Stimulated activated CD4-positive, alpha-beta T cell treated with anti-CD3 and anti-CD28 coated beads, Interleukin-12 subunit alpha, Interleukin-12 subunit beta, amount 100 ng/mL, for 4 hours (primary cell): ENCODE results near the gene TTF1.
"Not testable (repeated sequence)": the region's sequence is repeated elsewhere in the genome, so short reads cannot be mapped to it uniquely, and the experiment has no call there.

ENCODE experiments used
- DNase-seq: peaks from one replicate; pipeline ENCODE4 v3.0.0-alpha.2; 2020

TTF1 gene

DNA sequence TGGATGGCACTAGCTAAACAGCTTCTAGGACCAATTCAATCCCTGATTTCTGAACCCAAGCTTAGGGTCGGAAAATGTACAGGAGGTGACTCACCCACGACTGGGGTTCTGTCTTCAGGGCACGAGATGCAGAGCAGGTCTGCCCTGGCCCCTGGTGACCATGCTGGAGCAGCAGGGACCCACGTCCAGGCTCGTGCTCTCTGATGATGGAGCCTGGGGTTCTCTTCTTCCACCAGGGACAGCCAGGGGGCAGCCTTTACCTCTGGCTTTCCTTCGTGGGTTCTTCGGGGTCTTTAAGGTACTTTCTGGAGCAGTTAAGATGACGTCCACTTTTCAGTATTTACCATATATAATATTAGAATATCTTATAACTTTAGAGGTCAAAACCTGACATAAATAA lies 5.4 kb upstream of the TTF1 start:
- no peak for DNase-seq

GRCh38 chr9:132411091-132411508 lies 4.5 kb upstream of the TTF1 start:
- peak; percentile 61 for DNase-seq

GRCh38 chr9:132410642-132411041 lies 4.0 kb upstream of the TTF1 start:
- DNase-seq: no peak

DNA sequence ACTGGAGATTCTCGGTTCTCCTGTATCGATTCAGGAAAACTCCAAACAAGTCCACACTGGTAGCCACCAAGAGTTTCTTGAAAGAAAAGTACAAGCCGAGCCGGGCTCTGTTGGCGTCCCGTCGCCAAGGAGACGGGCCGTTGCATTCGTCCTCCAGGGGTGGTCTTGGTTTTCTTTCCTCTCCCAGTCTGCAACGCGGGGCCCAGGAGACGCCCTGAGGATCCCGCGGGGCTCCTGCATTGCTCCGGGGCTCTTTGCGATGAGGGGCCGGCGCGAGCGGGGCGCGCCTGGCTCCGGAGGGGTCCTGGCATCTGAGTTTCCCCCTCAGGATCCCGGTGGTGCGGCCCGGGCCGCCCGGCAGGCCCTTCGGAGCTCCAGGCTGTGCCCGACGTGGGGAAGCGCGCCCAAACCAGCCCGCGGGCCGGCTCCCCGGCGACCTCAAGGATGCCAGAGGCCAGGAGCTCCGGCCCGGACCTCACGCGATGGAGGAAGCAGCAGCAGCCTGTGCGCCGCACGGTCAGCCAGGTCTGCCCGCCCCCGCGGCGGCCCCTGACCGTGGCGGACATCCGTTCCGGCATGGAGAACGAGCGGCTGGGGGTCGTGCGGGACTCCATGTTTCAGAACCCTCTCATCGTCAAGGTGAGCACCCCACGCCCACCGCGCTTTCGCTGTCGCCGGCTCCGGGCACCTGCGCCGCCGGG lies 3.3 kb upstream of the TTF1 start, which contains the start of gene CFAP77:
TSS of gene CFAP77 (plus strand) at position 384 of the 701 bp plus-strand sequence. CDS start at position 445, 61 bp downstream.
- peak; percentile 32 for DNase-seq

- no peak for DNase-seq
These were observed 1.9 kb upstream of the TTF1 start for GRCh38 chr9:132408521-132408920.

- DNase-seq: no peak
These were observed 556 bp upstream of the TTF1 start for GRCh38 chr9:132407196-132407595.

GRCh38 chr9:132404228-132404881 lies 2.3 kb downstream of the TTF1 start:
- DNase-seq: no peak

DNA sequence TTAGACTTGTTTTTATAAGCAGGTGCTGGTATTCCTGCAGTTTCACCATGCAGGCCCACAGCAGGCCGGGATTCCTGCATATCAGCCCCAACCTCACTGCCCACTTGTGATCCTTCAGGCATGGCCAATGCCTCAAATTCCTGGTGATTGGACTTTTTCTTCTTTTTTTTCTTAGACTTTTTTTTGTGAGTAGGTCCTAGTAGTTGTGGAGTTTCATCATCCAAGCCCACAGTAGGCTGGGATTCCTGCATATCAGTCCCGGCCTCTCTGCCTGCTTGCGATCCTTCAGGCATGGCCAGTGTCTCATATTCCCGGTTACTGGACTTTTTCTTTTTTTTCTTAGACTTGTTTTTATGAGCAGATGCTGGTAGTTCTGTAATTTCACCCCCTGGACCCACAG lies 4.8 kb downstream of the TTF1 start:
- no peak for DNase-seq

- no peak for DNase-seq
These were observed 11.1 kb downstream of the TTF1 start for GRCh38 chr9:132395560-132395959.

- DNase-seq: no peak
These were observed 15.2 kb downstream of the TTF1 start for GRCh38 chr9:132391449-132391848.

- no peak for DNase-seq
These were observed 15.7 kb downstream of the TTF1 start for GRCh38 chr9:132390966-132391365.

DNA sequence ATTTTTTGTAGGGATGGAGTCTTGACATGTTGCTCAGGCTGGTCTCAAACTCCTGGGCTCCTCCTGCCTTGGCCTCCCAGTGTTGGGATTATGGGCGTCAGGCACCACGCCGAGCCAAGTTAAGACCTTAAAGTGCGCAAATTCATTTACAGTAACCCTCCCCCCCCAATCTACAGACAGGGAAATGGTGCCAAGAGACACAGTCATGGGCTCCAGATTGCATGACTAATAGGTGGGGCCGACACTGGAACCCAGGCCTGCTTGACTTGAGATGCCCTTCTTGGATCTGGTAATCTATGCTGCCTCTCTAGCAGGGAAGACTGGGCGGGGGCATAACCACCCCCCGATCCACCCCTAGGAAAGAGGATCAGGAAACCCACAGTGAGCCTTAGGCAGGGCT lies 19.5 kb downstream of the TTF1 start:
- no peak for DNase-seq

GRCh38 chr9:132384376-132384775 lies 22.3 kb downstream of the TTF1 start:
- no peak for DNase-seq

DNA sequence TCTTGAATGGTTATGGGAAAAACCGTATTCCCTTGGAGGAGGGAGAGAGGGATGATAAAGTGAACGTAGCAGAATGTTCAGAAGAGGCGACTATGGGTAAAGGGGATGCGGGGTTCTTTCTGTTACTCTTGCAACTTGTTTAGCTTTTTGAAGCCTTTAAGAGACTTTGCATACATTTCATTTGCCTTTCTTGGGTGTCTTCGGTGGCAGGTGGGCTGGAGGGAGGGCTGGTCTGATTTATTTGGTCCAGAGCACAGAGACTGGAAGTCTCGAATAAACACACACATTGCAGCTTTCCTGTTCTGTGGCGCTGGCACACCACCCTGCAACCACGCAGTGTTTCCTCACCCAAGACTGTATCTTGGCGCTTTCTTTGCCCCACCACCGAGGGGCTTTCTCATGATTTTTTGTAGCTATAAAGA lies 23.2 kb downstream of the TTF1 start:
- DNase-seq: no peak

DNA sequence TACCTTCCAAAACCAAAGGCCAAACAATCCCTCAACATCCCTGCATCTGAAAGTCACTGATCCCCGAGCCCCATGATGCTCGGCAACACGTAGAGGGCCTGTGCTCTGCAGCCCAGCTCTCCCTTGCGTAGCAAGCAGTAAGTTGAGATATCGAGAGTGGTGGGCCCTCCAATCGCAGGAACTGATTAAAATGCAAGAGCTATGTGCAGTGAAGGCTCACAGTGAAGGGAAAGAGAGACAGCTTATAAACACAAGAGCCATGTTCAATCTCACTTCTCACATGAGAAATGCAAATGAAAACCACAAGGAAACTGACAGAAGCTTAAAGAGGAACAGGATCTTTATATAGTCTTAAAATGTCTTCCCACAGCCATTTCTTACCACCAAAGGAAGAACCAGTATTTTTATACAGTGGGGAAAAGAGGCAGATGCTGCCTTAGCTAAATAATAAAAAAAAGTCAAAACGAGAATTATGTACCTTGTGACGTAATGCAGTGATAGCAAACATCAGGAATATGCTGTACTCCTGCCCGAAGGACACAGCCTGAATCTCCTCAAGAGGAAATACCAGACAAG lies 24.6 kb downstream of the TTF1 start:
- DNase-seq: no peak

- not testable (repeated sequence) for DNase-seq
These were observed 28.2 kb downstream of the TTF1 start for GRCh38 chr9:132378416-132378815.

DNA sequence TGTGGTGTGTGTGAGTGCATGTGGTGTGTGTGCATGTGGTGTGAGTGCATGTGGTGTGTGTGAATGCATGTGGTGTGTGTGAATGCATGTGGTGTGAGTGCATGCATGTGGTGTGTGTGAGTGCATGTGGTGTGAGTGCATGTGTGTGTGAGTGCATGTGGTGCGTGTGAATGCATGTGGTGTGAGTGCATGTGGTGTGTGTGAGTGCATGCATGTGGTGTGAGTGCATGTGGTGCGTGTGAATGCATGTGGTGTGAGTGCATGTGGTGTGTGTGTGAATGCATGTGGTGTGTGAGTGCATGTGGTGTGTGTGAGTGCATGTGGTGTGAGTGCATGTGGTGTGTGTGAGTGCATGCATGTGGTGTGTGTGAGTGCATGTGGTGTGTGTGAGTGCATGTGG lies 28.9 kb downstream of the TTF1 start:
- not testable (repeated sequence) for DNase-seq

GRCh38 chr9:132372177-132373095 lies 34.2 kb downstream of the TTF1 start:
- no peak for DNase-seq

GRCh38 chr9:132370592-132370991 lies 36.0 kb downstream of the TTF1 start:
- DNase-seq: no peak

GRCh38 chr9:132369421-132369820 lies 37.2 kb downstream of the TTF1 start:
- DNase-seq: no peak

DNA sequence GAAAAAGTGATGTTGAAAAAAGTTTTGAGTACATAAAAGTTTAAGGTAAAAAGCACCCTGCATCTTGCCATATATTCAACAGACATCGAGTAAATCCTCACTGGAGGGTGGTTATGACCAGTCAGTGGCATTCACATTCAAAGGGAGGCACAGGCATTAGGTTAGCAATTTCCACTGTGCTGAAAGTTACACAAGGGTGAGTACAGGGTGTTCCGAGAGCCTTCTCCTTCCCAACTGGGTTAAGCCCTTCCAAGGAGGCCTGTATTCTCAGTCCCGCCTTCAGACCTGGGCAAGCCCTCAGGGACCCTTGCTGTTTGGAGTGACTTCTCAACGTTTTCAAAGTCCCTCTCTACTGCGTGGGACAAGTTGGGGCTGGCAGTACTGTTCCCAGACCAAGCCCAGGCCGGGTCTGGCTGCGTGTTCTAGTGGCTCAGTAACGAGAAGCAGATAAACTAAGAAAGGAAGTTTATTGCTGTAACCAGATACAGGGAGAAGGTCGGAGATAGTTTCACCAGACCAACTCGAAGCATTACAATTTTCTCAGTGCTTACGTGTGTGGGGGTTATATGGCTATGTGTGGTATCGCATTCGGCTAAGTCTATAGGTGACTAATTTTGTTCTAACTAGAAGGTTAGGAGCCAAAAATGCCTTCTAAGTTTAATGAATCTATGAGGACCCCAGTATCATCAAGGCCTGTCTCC lies 38.9 kb downstream of the TTF1 start:
- no peak for DNase-seq

DNA sequence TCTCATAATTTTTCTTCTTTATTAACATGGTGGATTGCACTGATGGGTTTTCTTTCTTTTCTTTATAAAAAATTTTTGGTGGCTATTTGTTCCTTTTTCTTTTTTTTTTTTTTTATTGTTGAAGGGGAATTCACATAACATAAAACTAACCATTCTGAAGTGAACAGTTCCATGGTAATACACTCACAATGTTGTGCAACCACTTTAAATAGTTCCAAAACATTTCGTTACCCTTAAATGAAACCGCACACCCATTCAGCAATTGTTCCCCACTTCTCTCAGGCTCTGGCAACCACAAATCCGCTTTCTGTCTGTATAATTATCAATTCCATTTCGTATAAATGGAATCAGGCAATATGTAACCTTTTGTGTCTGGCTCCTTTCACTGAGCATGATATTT lies 40.2 kb downstream of the TTF1 start:
- no peak for DNase-seq
